Measurements from ENCODE around the gene SCML1.

DNA sequence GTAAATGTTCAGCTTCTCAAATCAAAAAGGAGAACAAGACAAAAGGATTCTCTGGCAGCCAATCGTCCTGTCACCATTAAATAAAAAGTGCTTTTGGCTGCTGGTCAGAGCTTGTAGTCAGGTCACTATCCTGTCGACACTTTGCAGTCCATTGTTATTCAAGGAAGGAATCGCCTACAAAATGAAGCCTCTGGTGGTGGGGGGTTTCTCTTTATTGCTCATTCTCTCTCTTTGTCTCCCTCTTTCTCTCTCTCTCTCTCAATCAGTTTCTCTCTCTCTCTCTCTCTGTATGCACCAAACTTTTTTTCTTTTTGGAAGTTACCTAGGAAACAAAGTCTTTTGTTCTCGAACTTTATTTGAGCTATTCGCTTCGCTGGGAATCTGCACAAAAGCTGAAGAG is 17.6 kb upstream of the SCML1 start:
- TF ChIP-seq, protein P1, sequence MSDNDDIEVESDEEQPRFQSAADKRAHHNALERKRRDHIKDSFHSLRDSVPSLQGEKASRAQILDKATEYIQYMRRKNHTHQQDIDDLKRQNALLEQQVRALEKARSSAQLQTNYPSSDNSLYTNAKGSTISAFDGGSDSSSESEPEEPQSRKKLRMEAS (IDR thresholded peaks at IDR 0.05; ENCODE audit: low read depth, low read length): no peak
- TF ChIP-seq MTA3 (IDR thresholded peaks at IDR 0.05; ENCODE audit: borderline replicate concordance, low read length) (no peak), ASH2L (IDR thresholded peaks at IDR 0.05; ENCODE audit: borderline replicate concordance, low read depth) (no peak), DPF2 (IDR thresholded peaks at IDR 0.05) (no peak), NFIC (IDR thresholded peaks at IDR 0.05; ENCODE audit: low read depth, low read length) (no peak), POLR2AphosphoS5 (IDR thresholded peaks at IDR 0.05; ENCODE audit: low read length) (no peak), SP1 (IDR thresholded peaks at IDR 0.05; ENCODE audit: low read depth, low read length) (no peak)
